Retinal pigment epithelial cell (primary cell): Measurements from ENCODE around the gene CILP.

Experiments used
- DNase-seq: peaks from one replicate; pipeline ENCODE4 v3.0.0-alpha.2; 2010; ENCODE audit warnings: low read depth
- H3K4me3 ChIP-seq: 2 replicates; pipeline ENCODE4 v1.5.1; 2011; ENCODE audit warnings: mild to moderate bottlenecking, low read length, control low read depth, moderate library complexity
- CTCF ChIP-seq: conservative IDR thresholded peaks from 2 replicates; pipeline ENCODE4 v1.5.1; 2011; ENCODE audit warnings: low read depth, low read length, control low read depth, inconsistent platforms

CILP gene

GRCh38 chr15:65210770-65211481, at the start of gene CILP:
TSS of gene CILP (minus strand) at chr15:65211473. CDS start at chr15:65209755, 1,718 bp downstream.
- no peak within 1 kb of the TSS for H3K4me3 ChIP-seq
- no peak for TF ChIP-seq CTCF
- DNase-seq: no peak

GRCh38 chr15:65260968-65261367, 49.7 kb upstream of the CILP start:
- TF ChIP-seq CTCF: no peak
- no peak for DNase-seq
- H3K4me3 ChIP-seq: no peak overlapping the region

- no peak for TF ChIP-seq CTCF
Measured at GRCh38 chr15:65259367-65259797, 48.1 kb upstream of the CILP start.

DNA sequence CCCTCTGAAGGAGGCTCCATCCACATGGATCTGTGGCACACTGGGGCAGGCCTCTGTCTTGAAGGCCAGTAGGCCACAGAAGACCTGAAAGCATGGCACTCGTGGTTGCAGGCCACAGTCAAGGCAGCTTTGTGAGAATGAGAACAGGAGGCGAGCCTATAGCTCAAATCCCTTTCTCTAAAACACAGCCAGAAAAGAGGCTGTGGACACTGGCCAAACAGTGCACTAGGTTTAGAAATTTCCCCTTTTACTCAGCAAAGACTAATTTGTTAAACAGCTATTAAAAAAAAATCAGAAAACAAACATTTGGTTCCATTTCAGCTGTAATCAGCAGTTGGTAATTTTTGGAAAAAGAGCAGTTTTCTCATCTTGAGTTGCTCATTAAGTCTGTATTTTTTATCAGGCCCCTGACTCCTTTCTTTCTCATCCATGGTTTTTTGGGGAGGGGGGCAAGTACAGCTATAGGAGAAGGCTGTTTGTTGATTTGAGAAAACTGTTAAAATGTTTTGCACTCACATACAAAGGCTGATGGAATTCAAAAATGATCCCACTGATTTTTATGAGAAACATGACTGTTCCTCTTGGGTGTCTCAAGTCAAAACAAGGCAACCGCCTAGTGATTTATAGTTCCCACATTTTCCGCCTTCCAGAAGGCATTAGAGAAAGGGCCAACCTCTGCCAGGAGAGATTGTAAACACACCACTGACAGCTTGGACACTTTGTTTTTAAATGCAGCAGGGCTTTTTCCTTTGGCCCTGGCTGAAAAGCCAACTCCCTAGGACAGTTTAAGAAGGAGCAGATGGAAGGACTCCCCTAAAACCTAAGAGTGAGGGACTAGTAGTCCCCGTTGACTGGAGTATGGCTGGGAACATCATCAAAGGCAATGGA, 47.3 kb upstream of the CILP start:
- H3K4me3 ChIP-seq: no peak overlapping the region
- no peak for TF ChIP-seq CTCF
- no peak for DNase-seq

More at GRCh38 chr15:65259367-65259797, 48.1 kb upstream of the CILP start:
- H3K4me3 ChIP-seq: no peak overlapping the region
- DNase-seq: no peak

- no peak for TF ChIP-seq CTCF
Measured at GRCh38 chr15:65255486-65256140, 44.3 kb upstream of the CILP start.

GRCh38 chr15:65254758-65255157, 43.5 kb upstream of the CILP start:
- TF ChIP-seq CTCF: no peak
- DNase-seq: no peak
- no peak overlapping the region for H3K4me3 ChIP-seq

More at GRCh38 chr15:65255486-65256140, 44.3 kb upstream of the CILP start:
- no peak overlapping the region for H3K4me3 ChIP-seq
- DNase-seq: no peak
